WTC11 (cell line): ENCODE results near the gene GMPR2. TPM values are rescaled to one million over a fixed set of nuclear protein-coding genes. Genes with fewer than 3 reads are reported as not detected.

Experiments
- ATAC-seq: fragments of 200-7000 bp; cut with Tn5 transposase; 2 replicates; pipeline ENCODE4 v1.10.0; 2021; ENCODE audit warnings: mild to moderate bottlenecking, moderate library complexity
- CTCF ChIA-PET: fragments of 300-600 bp; sonication (Branson Sonifier 250); formaldehyde crosslinking; loops from one replicate; lab custom pipeline; 2021; ENCODE audit warnings: antibody characterized with exemption; lab: Charles Lee
- POLR2A ChIA-PET: fragments of 350-600 bp; sonication (Branson Sonifier 250); formaldehyde crosslinking; loops from one replicate; lab custom pipeline; 2021; ENCODE audit warnings: antibody characterized with exemption; lab: Charles Lee
- DNase-seq: peaks from one replicate; pipeline ENCODE4 v3.0.0; 2021; ENCODE audit warnings: low spot score
- H3K27ac Mint-ChIP-seq: 2 replicates; pipeline ENCODE4 v1.8.0; 2021; ENCODE audit warnings: mixed read lengths
- H3K27me3 Mint-ChIP-seq: 2 replicates; pipeline ENCODE4 v1.8.0; 2021; ENCODE audit warnings: low read depth, mild to moderate bottlenecking, moderate library complexity, mixed read lengths
- H3K36me3 Mint-ChIP-seq: 2 replicates; pipeline ENCODE4 v1.8.0; 2021; ENCODE audit warnings: mixed read lengths
- H3K4me1 Mint-ChIP-seq: 2 replicates; pipeline ENCODE4 v1.8.0; 2022; ENCODE audit warnings: mixed read lengths
- H3K4me3 Mint-ChIP-seq: 2 replicates; pipeline ENCODE4 v1.8.0; 2021; ENCODE audit warnings: mild to moderate bottlenecking, moderate library complexity, mixed read lengths
- H3K9me3 Mint-ChIP-seq: 2 replicates; pipeline ENCODE4 v1.8.0; 2021; ENCODE audit warnings: mixed read lengths
- ATF6 ChIP-seq: sonication (generic); formaldehyde crosslinking; IDR thresholded peaks from 2 replicates; pipeline ENCODE4 v1.8.1; 2023; ENCODE audit warnings: mild to moderate bottlenecking, missing genetic modification reagents
- CDX4 ChIP-seq: fragments of 250-450 bp; sonication (Bioruptor Pico); IDR thresholded peaks from 2 replicates; pipeline ENCODE4 v1.9.0; 2021; ENCODE audit warnings: moderate library complexity, mild to moderate bottlenecking, inconsistent platforms, borderline replicate concordance
- ELF4 ChIP-seq: sonication (generic); formaldehyde crosslinking; IDR thresholded peaks from 2 replicates; pipeline ENCODE4 v1.8.1; 2022; ENCODE audit warnings: low read depth, mild to moderate bottlenecking, moderate library complexity, missing genetic modification reagents
- FOXJ3 ChIP-seq: sonication (generic); formaldehyde crosslinking; IDR thresholded peaks from 2 replicates; pipeline ENCODE4 v1.9.0; 2021; ENCODE audit warnings: missing genetic modification reagents, mild to moderate bottlenecking, borderline replicate concordance
- FOXP1 ChIP-seq: sonication (generic); formaldehyde crosslinking; IDR thresholded peaks from 2 replicates; pipeline ENCODE4 v1.8.0; 2022; ENCODE audit warnings: missing genetic modification reagents, mild to moderate bottlenecking, moderate library complexity, borderline replicate concordance
- FOXP4 ChIP-seq: sonication (generic); formaldehyde crosslinking; IDR thresholded peaks from 2 replicates; pipeline ENCODE4 v1.8.0; 2022; ENCODE audit warnings: mild to moderate bottlenecking, missing genetic modification reagents
- IRF2 ChIP-seq: sonication (generic); formaldehyde crosslinking; IDR thresholded peaks from 2 replicates; pipeline ENCODE4 v1.8.0; 2022; ENCODE audit warnings: low read depth, missing genetic modification reagents, borderline replicate concordance
- JUN ChIP-seq: sonication (generic); formaldehyde crosslinking; IDR thresholded peaks from 2 replicates; pipeline ENCODE4 v1.8.0; 2023; ENCODE audit warnings: mild to moderate bottlenecking, missing genetic modification reagents
- MYBL2 ChIP-seq: sonication (generic); formaldehyde crosslinking; IDR thresholded peaks from 2 replicates; pipeline ENCODE4 v1.8.1; 2023; ENCODE audit warnings: mild to moderate bottlenecking, moderate library complexity, missing genetic modification reagents
- PRRX2 ChIP-seq: fragments of 250-450 bp; sonication (Bioruptor Pico); IDR thresholded peaks from 2 replicates; pipeline ENCODE4 v1.8.0; 2021; ENCODE audit warnings: mild to moderate bottlenecking
- SMAD4 ChIP-seq: sonication (generic); formaldehyde crosslinking; IDR thresholded peaks from 2 replicates; pipeline ENCODE4 v1.8.0; 2022; ENCODE audit warnings: mild to moderate bottlenecking, missing genetic modification reagents
- SOX15 ChIP-seq: fragments of 250-450 bp; sonication (Bioruptor Pico); IDR thresholded peaks from 2 replicates; pipeline ENCODE4 v1.9.0; 2021; ENCODE audit warnings: mild to moderate bottlenecking
- SP1 ChIP-seq: sonication (generic); formaldehyde crosslinking; conservative IDR thresholded peaks from 2 replicates; pipeline ENCODE4 v1.8.1; 2022; ENCODE audit warnings: missing genetic modification reagents
- TCF7 ChIP-seq: sonication (generic); formaldehyde crosslinking; IDR thresholded peaks from 2 replicates; pipeline ENCODE4 v1.8.0; 2022; ENCODE audit warnings: mild to moderate bottlenecking, low read depth, missing genetic modification reagents, moderate library complexity
- ZBTB21 ChIP-seq: sonication (generic); formaldehyde crosslinking; IDR thresholded peaks from 2 replicates; pipeline ENCODE4 v1.8.1; 2023; ENCODE audit warnings: mild to moderate bottlenecking, missing genetic modification reagents, borderline replicate concordance
- ZBTB43 ChIP-seq: sonication (generic); formaldehyde crosslinking; IDR thresholded peaks from 2 replicates; pipeline ENCODE4 v1.8.1; 2023; ENCODE audit warnings: mild to moderate bottlenecking, missing genetic modification reagents
- ZNF138 ChIP-seq: sonication (generic); formaldehyde crosslinking; conservative IDR thresholded peaks from 2 replicates; pipeline ENCODE4 v1.8.1; 2022; ENCODE audit warnings: mild to moderate bottlenecking, moderate library complexity, missing genetic modification reagents
- ZNF232 ChIP-seq: sonication (generic); formaldehyde crosslinking; IDR thresholded peaks from 2 replicates; pipeline ENCODE4 v1.8.0; 2022; ENCODE audit warnings: mild to moderate bottlenecking, missing genetic modification reagents
- ZNF423 ChIP-seq: fragments of 250-450 bp; sonication (Bioruptor Pico); IDR thresholded peaks from 2 replicates; pipeline ENCODE4 v2.1.2; 2022; ENCODE audit warnings: mild to moderate bottlenecking, moderate library complexity
- total RNA-seq: library from RNA; stranded (reverse); gene quantifications from 3 replicates; pipeline ENCODE4 v1.2.3, GENCODE V29; 2021
- TF ChIP-seq, protein P1 (sequence below): sonication (generic); formaldehyde crosslinking; conservative IDR thresholded peaks from 2 replicates; pipeline ENCODE4 v1.8.1; 2022; ENCODE audit warnings: mild to moderate bottlenecking, missing genetic modification reagents
- TF ChIP-seq, protein P2 (sequence below): sonication (generic); formaldehyde crosslinking; IDR thresholded peaks from 2 replicates; pipeline ENCODE4 v1.8.0; 2023; ENCODE audit warnings: mild to moderate bottlenecking, missing genetic modification reagents
- TF ChIP-seq, protein P3 (sequence below): fragments of 250-450 bp; sonication (Bioruptor Pico); IDR thresholded peaks from 2 replicates; pipeline ENCODE4 v1.9.0; 2021; ENCODE audit warnings: mild to moderate bottlenecking

The GMPR2 gene
- total RNA-seq, 1 experiment from 2014 or later = 82.3 TPM

GRCh38 chr14:24235804-24236688, 3.3 kb downstream of the GMPR2 start:
- ATAC-seq (no peak), DNase-seq (no peak)
- Mint-ChIP-seq H3K27ac (no peak overlapping the region), H3K4me1 (peaks cover 23% of the 10 kb centered on the region), H3K9me3 (no peaks in the 10 kb centered on the region), H3K4me3 (no peak overlapping the region), H3K36me3 (peaks cover 55% of the 10 kb centered on the region), H3K27me3 (no peaks in the 10 kb centered on the region)
- POLR2A ChIA-PET = no interaction called here
- CTCF ChIA-PET = no interaction called here
- TF ChIP-seq TCF7 (CRISPR knock-in tag) (no peak), ZNF232 (CRISPR knock-in tag) (no peak), ZNF138 (CRISPR knock-in tag) (no peak), ZBTB21 (CRISPR knock-in tag) (no peak), FOXJ3 (CRISPR knock-in tag) (no peak), JUN (no peak), SP1 (CRISPR knock-in tag) (no peak), ELF4 (CRISPR knock-in tag) (no peak), IRF2 (CRISPR knock-in tag) (no peak), SMAD4 (CRISPR knock-in tag) (no peak), PRRX2 (no peak)
- TF ChIP-seq, protein P1, sequence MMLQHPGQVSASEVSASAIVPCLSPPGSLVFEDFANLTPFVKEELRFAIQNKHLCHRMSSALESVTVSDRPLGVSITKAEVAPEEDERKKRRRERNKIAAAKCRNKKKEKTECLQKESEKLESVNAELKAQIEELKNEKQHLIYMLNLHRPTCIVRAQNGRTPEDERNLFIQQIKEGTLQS (CRISPR knock-in tag) = no peak
- TF ChIP-seq, protein P2, sequence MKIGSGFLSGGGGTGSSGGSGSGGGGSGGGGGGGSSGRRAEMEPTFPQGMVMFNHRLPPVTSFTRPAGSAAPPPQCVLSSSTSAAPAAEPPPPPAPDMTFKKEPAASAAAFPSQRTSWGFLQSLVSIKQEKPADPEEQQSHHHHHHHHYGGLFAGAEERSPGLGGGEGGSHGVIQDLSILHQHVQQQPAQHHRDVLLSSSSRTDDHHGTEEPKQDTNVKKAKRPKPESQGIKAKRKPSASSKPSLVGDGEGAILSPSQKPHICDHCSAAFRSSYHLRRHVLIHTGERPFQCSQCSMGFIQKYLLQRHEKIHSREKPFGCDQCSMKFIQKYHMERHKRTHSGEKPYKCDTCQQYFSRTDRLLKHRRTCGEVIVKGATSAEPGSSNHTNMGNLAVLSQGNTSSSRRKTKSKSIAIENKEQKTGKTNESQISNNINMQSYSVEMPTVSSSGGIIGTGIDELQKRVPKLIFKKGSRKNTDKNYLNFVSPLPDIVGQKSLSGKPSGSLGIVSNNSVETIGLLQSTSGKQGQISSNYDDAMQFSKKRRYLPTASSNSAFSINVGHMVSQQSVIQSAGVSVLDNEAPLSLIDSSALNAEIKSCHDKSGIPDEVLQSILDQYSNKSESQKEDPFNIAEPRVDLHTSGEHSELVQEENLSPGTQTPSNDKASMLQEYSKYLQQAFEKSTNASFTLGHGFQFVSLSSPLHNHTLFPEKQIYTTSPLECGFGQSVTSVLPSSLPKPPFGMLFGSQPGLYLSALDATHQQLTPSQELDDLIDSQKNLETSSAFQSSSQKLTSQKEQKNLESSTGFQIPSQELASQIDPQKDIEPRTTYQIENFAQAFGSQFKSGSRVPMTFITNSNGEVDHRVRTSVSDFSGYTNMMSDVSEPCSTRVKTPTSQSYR = no peak
- TF ChIP-seq, protein P3, sequence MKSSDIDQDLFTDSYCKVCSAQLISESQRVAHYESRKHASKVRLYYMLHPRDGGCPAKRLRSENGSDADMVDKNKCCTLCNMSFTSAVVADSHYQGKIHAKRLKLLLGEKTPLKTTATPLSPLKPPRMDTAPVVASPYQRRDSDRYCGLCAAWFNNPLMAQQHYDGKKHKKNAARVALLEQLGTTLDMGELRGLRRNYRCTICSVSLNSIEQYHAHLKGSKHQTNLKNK = no peak

DNA sequence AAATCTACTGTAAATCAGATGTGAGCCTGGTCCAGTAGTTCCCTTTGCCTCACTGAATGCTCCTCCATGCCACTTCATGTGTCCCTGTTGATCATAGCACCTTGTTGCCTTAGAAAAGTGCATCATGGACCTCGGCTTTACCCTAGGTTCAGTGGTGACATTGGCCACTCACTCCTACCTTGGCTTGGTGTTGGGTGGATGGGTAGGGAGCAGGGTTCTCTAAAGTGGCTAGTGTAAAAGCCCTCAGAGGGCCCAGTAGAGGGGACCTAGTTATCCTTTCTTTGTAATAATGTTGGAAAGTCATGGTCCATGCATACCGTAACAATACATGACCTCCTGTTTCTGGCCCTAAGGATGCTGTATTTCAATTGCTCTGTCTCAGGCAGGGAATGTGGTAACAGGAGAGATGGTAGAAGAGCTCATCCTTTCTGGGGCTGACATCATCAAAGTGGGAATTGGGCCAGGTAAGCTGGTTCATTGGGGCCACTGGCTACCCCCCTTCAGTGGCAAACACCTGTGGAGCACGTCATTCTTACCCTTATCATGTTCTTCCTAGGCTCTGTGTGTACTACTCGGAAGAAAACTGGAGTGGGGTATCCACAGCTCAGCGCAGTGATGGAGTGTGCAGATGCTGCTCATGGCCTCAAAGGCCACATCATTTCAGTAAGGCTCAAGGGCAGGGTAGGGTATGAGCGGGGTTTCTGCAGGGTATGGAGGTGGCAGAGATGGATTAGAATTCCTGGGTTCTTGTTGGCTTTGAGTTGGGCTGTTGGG, 4.1 kb downstream of the GMPR2 start:
- Mint-ChIP-seq H3K4me1 (peaks cover 20% of the 10 kb centered on the region), H3K27ac (no peak overlapping the region), H3K27me3 (no peaks in the 10 kb centered on the region), H3K36me3 (peaks cover 55% of the 10 kb centered on the region), H3K9me3 (no peaks in the 10 kb centered on the region), H3K4me3 (no peak overlapping the region)
- DNase-seq (no peak), ATAC-seq (no peak)
- POLR2A ChIA-PET = no interaction called here
- CTCF ChIA-PET = no interaction called here
- TF ChIP-seq FOXP4 (no peak), ZBTB43 (no peak), JUN (no peak), ATF6 (CRISPR knock-in tag) (no peak), ZNF232 (CRISPR knock-in tag) (no peak), MYBL2 (CRISPR knock-in tag) (no peak), SOX15 (no peak), FOXP1 (no peak), ZNF423 (CRISPR knock-in tag) (no peak), CDX4 (CRISPR knock-in tag) (no peak)
